Activated CD8-positive, alpha-beta memory T cell treated with anti-CD3 and anti-CD28 coated beads for 4 hours (primary cell): ENCODE data around the gene TNXB.
"Not testable (repeated sequence)": the region's sequence is repeated elsewhere in the genome, so short reads cannot be mapped to it uniquely, and the experiment has no call there.

Experiments
- DNase-seq, 2 donors: peaks; one replicate each; pipeline ENCODE4 v3.0.0-alpha.2; 2020; ENCODE audit warnings: low read depth in 2 of 2

Gene TNXB

GRCh38 chr6:32144238-32144637 lies 35.1 kb upstream of the TNXB start:
- not testable (repeated sequence) for DNase-seq

- no peak for DNase-seq
Measured at GRCh38 chr6:32140420-32141046, 31.4 kb upstream of the TNXB start.

- DNase-seq = no peak
Measured at GRCh38 chr6:32139590-32139989, 30.5 kb upstream of the TNXB start.

GRCh38 chr6:32137454-32137853 lies 28.3 kb upstream of the TNXB start:
- no peak for DNase-seq

- DNase-seq = no peak
Measured at GRCh38 chr6:32133786-32134185, 24.6 kb upstream of the TNXB start.

GRCh38 chr6:32132110-32132509 lies 23.0 kb upstream of the TNXB start:
- DNase-seq = no peak

GRCh38 chr6:32131439-32131948 lies 22.4 kb upstream of the TNXB start:
- no peak for DNase-seq

- no peak for DNase-seq
Measured at GRCh38 chr6:32129297-32130088, 20.4 kb upstream of the TNXB start.

GRCh38 chr6:32128751-32129296 lies 19.7 kb upstream of the TNXB start:
- DNase-seq = no peak

- DNase-seq = peak; percentile 94 to 99
Measured at GRCh38 chr6:32127717-32128592, 18.8 kb upstream of the TNXB start, which contains the start of gene ATF6B. ATF6B (minus strand) TSS chr6:32128246; CDS start chr6:32128207, 39 bp downstream.

- no peak for DNase-seq
Measured at GRCh38 chr6:32127409-32127716, 18.2 kb upstream of the TNXB start.

- no peak for DNase-seq
Measured at GRCh38 chr6:32126880-32127279, 17.7 kb upstream of the TNXB start.

- no peak for DNase-seq
Measured at GRCh38 chr6:32123681-32124080, 14.5 kb upstream of the TNXB start.

GRCh38 chr6:32120573-32121059 lies 11.5 kb upstream of the TNXB start:
- DNase-seq = no peak

GRCh38 chr6:32118782-32119628 lies 9.9 kb upstream of the TNXB start:
- peak; percentile 20 to 36 for DNase-seq

GRCh38 chr6:32117461-32117860 lies 8.3 kb upstream of the TNXB start:
- DNase-seq = no peak

GRCh38 chr6:32116674-32117073 lies 7.5 kb upstream of the TNXB start:
- DNase-seq = no peak

GRCh38 chr6:32115623-32116022 lies 6.5 kb upstream of the TNXB start:
- no peak for DNase-seq

GRCh38 chr6:32114796-32115195 lies 5.7 kb upstream of the TNXB start:
- DNase-seq = no peak

- no peak for DNase-seq
Measured at GRCh38 chr6:32113386-32114352, 4.5 kb upstream of the TNXB start.
